K562 (cell line): ENCODE data around the gene KATNAL2. TPM values are rescaled to one million over a fixed set of nuclear protein-coding genes. Genes with fewer than 3 reads are reported as not detected.

ENCODE experiments used
- ATF4 ChIP-seq: fragments of 450-650 bp; formaldehyde crosslinking; IDR thresholded peaks from 2 replicates; pipeline ENCODE4 v1.4.0; 2022; ENCODE audit warnings: mild to moderate bottlenecking, moderate library complexity
- ATF7 ChIP-seq: fragments of 450-650 bp; IDR thresholded peaks from 2 replicates; pipeline ENCODE4 v1.7.1; 2014; ENCODE audit warnings: mild to moderate bottlenecking, moderate library complexity
- E4F1 ChIP-seq: fragments of 250-450 bp; sonication (Bioruptor Pico); IDR thresholded peaks from 2 replicates; pipeline ENCODE4 v1.5.0; 2021; ENCODE audit warnings: mild to moderate bottlenecking, borderline replicate concordance
- FOS ChIP-seq: IDR thresholded peaks from 3 replicates; pipeline ENCODE4 v1.6.1; 2011; ENCODE audit not compliant: insufficient read length; ENCODE audit errors: extremely low read depth
- FOXA1 ChIP-seq: fragments of 450-650 bp; IDR thresholded peaks from 2 replicates; pipeline ENCODE4 v1.6.1; 2016; ENCODE audit warnings: mild to moderate bottlenecking, borderline replicate concordance
- FOXK2 ChIP-seq, 2 experiments: fragments of 450-650 bp; IDR thresholded peaks in 1 of 2; conservative IDR thresholded peaks in 1 of 2; 2 replicates each; pipeline ENCODE4 v1.6.1; 2016; ENCODE audit warnings: low read depth in 2 of 2, mild to moderate bottlenecking in 1 of 2
- HOMEZ ChIP-seq: fragments of 250-450 bp; sonication (Bioruptor Pico); IDR thresholded peaks from 2 replicates; pipeline ENCODE4 v1.4.0; 2020; ENCODE audit warnings: mild to moderate bottlenecking, moderate library complexity
- LCOR ChIP-seq: sonication (generic); formaldehyde crosslinking; IDR thresholded peaks from 2 replicates; pipeline ENCODE4 v1.8.0; 2022; ENCODE audit warnings: mild to moderate bottlenecking, missing genetic modification reagents
- MTA2 ChIP-seq: fragments of 450-650 bp; IDR thresholded peaks from 2 replicates; pipeline ENCODE4 v1.6.1; 2016; ENCODE audit warnings: low read depth
- NR2C1 ChIP-seq, 2 experiments: fragments of 450-650 bp; IDR thresholded peaks; 2 replicates each; pipeline ENCODE4 v1.6.1; 2017; ENCODE audit warnings: mild to moderate bottlenecking in 2 of 2, antibody characterized with exemption in 1 of 2, inconsistent platforms in 1 of 2, missing compliant biosample characterization in 1 of 2, missing genetic modification characterization in 1 of 2
- PBX2 ChIP-seq, 2 experiments: IDR thresholded peaks in 1 of 2; conservative IDR thresholded peaks in 1 of 2; 2 replicates each; pipeline ENCODE4 v1.6.1; 2016; ENCODE audit warnings: low read depth in 2 of 2, mild to moderate bottlenecking in 1 of 2, missing compliant biosample characterization in 1 of 2, missing genetic modification characterization in 1 of 2, moderate library complexity in 1 of 2
- PTBP1 ChIP-seq: fragments of 200-400 bp; formaldehyde crosslinking; IDR thresholded peaks from 2 replicates; pipeline ENCODE4 v1.6.1; 2017; ENCODE audit warnings: low read depth, low read length
- RBM25 ChIP-seq: fragments of 200-400 bp; formaldehyde crosslinking; IDR thresholded peaks from 2 replicates; pipeline ENCODE4 v1.6.1; 2018; ENCODE audit warnings: low read length, low read depth, moderate library complexity; ENCODE audit not compliant: severe bottlenecking
- RFX1 ChIP-seq: fragments of 450-650 bp; IDR thresholded peaks from 2 replicates; pipeline ENCODE4 v1.6.1; 2016; ENCODE audit warnings: mild to moderate bottlenecking, moderate library complexity
- RNF2 ChIP-seq: sonication (generic); IDR thresholded peaks from 2 replicates; pipeline ENCODE4 v1.6.1; 2016
- SP2 ChIP-seq: IDR thresholded peaks from 2 replicates; pipeline ENCODE4 v1.6.1; 2011; ENCODE audit warnings: mild to moderate bottlenecking, low read depth, low read length, moderate library complexity; ENCODE audit not compliant: poor library complexity, severe bottlenecking; ENCODE audit errors: extremely low read depth
- USF1 ChIP-seq: sonication (generic); formaldehyde crosslinking; IDR thresholded peaks from 2 replicates; pipeline ENCODE4 v1.9.0; 2022; ENCODE audit warnings: mild to moderate bottlenecking, missing genetic modification reagents
- ZBTB17 ChIP-seq: fragments of 450-650 bp; formaldehyde crosslinking; IDR thresholded peaks from 2 replicates; pipeline ENCODE4 v1.4.0; 2020; ENCODE audit warnings: mild to moderate bottlenecking
- ZNF584 ChIP-seq: fragments of 200-800 bp; sonication (Bioruptor generic); IDR thresholded peaks from 2 replicates; pipeline ENCODE4 v1.6.1; 2016; ENCODE audit warnings: low read depth, mild to moderate bottlenecking, missing genetic modification characterization, missing compliant biosample characterization
- polyA plus RNA-seq, 8 experiments: library from polyadenylated mRNA; depleted of rRNA in 4 of 8; stranded (reverse) in 5 of 8; unstranded in 3 of 8; fragments of >200 nt; fragmentation: Nextera tagmentation in 2 of 8; fragmentation: Illumina TruSeq in 1 of 8; extraction: Ambion mirVana in 2 of 8; extraction: Trizol in 1 of 8; gene quantifications; 2 replicates each; pipeline versions ENCODE4 v1.2.1 to v1.2.3, GENCODE V29; 2011 to 2014; ENCODE audit warnings: inconsistent platforms in 1 of 8, missing spikeins in 1 of 8
- total RNA-seq, 7 experiments: library from RNA; depleted of rRNA in 6 of 7; stranded (reverse); fragments of >200 nt in 6 of 7; fragmentation: Illumina TruSeq in 2 of 7; extraction: Trizol in 2 of 7; gene quantifications; 2 replicates each; pipeline versions ENCODE4 v1.2.1 to v1.2.3, GENCODE V29; 2011 to 2021; ENCODE audit warnings: low replicate concordance in 1 of 7

KATNAL2 gene
- total and polyA plus RNA-seq, 9 of the 15 experiments (the other 6 are each of a cell fraction or from before 2014, with no cell fraction given), result 0.08 to 1.2 (median 0.48) TPM

- TF ChIP-seq RBM25, result peak; percentile 31
- TF ChIP-seq E4F1 (CRISPR knock-in tag), result no peak
- TF ChIP-seq ZNF584, result no peak
- no peak for TF ChIP-seq RNF2
- TF ChIP-seq RFX1, result peak; percentile 90
- no peak for TF ChIP-seq NR2C1 (IDR thresholded peaks at IDR 0.05)
- no peak for TF ChIP-seq NR2C1 (tag; IDR thresholded peaks at IDR 0.05)
- TF ChIP-seq FOS, result peak; percentile 48
- TF ChIP-seq FOXK2 (conservative IDR thresholded peaks at IDR 0.05 in 1 of 2, IDR thresholded peaks at IDR 0.05 in 1 of 2; ENCODE audit: low read depth in 2 of 2), result no peak
- TF ChIP-seq SP2, result peak; percentile 35
- no peak for TF ChIP-seq MTA2
- TF ChIP-seq HOMEZ (CRISPR knock-in tag), result no peak
- no peak for TF ChIP-seq FOXA1
- TF ChIP-seq ZBTB17 (CRISPR knock-in tag), result no peak
- no peak for TF ChIP-seq PBX2 (CRISPR knock-in tag; IDR thresholded peaks at IDR 0.05; ENCODE audit: low read depth)
- peak; percentile 82 for TF ChIP-seq PBX2 (tag; conservative IDR thresholded peaks at IDR 0.05; ENCODE audit: low read depth)
- no peak for TF ChIP-seq ATF7
- no peak for TF ChIP-seq USF1 (CRISPR knock-in tag)
- TF ChIP-seq LCOR, result no peak
- no peak for TF ChIP-seq ATF4 (CRISPR knock-in tag)
- TF ChIP-seq PTBP1, result no peak
Measured at GRCh38 chr18:46946656-46947282, 29.4 kb downstream of the KATNAL2 start (continued).
